HG02943 (cell line): ENCODE data around the gene TNNC1.

Experiments used
- ATAC-seq: cut with Tn5 transposase; IDR thresholded peaks from one replicate; pipeline ENCODE4 v1.9.1; 2021; ENCODE audit warnings: mild to moderate bottlenecking, low read depth, moderate library complexity; ENCODE audit not compliant: unreplicated experiment

Gene TNNC1

GRCh38 chr3:52458770-52459545 is 5.1 kb upstream of the TNNC1 start:
- ATAC-seq: no peak

GRCh38 chr3:52458031-52458760 is 4.4 kb upstream of the TNNC1 start:
- ATAC-seq: no peak

- no peak for ATAC-seq
These were observed 3.0 kb upstream of the TNNC1 start for GRCh38 chr3:52456800-52457183.

- no peak for ATAC-seq
These were observed 2.4 kb upstream of the TNNC1 start for GRCh38 chr3:52456169-52456799.

GRCh38 chr3:52455283-52456168 is 1.7 kb upstream of the TNNC1 start, which contains the start of gene NISCH:
NISCH (plus strand) TSS chr3:52455604; CDS start chr3:52455642, 38 bp downstream.
- peak; percentile 79 for ATAC-seq

- peak; percentile 22 for ATAC-seq
These were observed 1.1 kb upstream of the TNNC1 start for GRCh38 chr3:52454938-52455282.

GRCh38 chr3:52454250-52454937 is 553 bp upstream of the TNNC1 start:
- no peak for ATAC-seq

- no peak for ATAC-seq
These were observed 1.1 kb downstream of the TNNC1 start for GRCh38 chr3:52452570-52453221.

GRCh38 chr3:52452126-52452525 is 1.7 kb downstream of the TNNC1 start:
- ATAC-seq: no peak

GRCh38 chr3:52451237-52452083 is 2.4 kb downstream of the TNNC1 start:
- no peak for ATAC-seq

GRCh38 chr3:52450489-52451236 is 3.2 kb downstream of the TNNC1 start:
- ATAC-seq: no peak

GRCh38 chr3:52447512-52448355 is 6.1 kb downstream of the TNNC1 start:
- no peak for ATAC-seq

GRCh38 chr3:52446631-52447511 is 7.0 kb downstream of the TNNC1 start:
- no peak for ATAC-seq

GRCh38 chr3:52446042-52446441 is 7.8 kb downstream of the TNNC1 start:
- no peak for ATAC-seq

GRCh38 chr3:52444860-52445793 is 8.7 kb downstream of the TNNC1 start, which contains the start of gene SEMA3G:
SEMA3G (minus strand) TSS chr3:52445103; CDS start chr3:52445027, 76 bp downstream.
- ATAC-seq: no peak
